ENCODE measurements around the gene SRRM4. TPM values are rescaled to one million over a fixed set of nuclear protein-coding genes. Genes with fewer than 3 reads are reported as not detected.

The SRRM4 gene
- polyA plus RNA-seq, 1 donor from 2014 or later = 9.9 TPM

DNA sequence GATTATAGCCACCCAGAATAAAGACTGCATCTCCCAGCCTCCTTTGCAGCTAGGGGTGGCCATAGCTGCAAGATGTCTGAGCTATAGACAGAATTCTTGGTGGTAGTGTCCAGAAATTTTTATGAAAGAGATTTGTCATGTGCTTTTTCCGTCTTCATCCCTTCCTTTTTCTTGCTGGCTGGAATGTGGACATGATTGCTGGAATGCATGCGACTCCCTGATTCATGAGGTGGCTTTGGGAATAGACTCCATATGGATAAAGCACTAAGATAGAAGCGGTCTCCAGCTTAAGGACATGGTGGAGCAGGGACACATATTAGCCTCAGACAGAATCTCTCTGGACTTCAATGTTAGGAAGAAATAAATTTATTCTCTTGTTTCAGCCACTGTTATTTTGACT is 187.4 kb downstream of the SRRM4 start (continued):
- TF ChIP-seq POLR2AphosphoS5 (IDR thresholded peaks at IDR 0.05) (no peak), TAF1 (IDR thresholded peaks at IDR 0.05; ENCODE audit: low read depth) (no peak), SMC3 (conservative IDR thresholded peaks at IDR 0.05; ENCODE audit: poor library complexity) (no peak)

DNA sequence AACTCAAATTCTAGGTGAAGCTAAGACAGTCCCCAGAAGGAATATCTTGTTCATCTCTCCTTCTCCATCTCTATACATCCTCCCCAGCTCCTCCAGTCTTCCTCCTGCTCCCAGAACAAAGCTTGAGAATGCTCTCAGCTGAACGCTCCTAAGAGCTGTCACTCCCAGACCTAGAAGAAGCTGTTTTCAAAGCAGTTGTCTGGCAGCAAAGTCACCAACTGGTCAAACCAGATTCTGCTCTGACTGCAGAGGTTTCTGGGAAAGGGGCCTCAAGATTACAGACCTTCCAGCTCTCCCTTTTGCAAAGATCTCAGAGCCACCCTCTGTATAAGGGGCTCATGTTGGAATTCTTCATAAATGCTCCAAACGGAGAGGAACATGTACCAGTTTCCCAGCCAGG is 187.8 kb downstream of the SRRM4 start:
- no peaks in the 10 kb centered on the region for H3F3A ChIP-seq (ENCODE audit: insufficient read depth, low read length, poor library complexity, severe bottlenecking)
- TF ChIP-seq SMC3 (conservative IDR thresholded peaks at IDR 0.05; ENCODE audit: poor library complexity) = no peak
- H3K27me3 ChIP-seq (ENCODE audit: insufficient read depth, low read depth, low read length) = no peaks in the 10 kb centered on the region
- no peak overlapping the region for H2AFZ ChIP-seq (ENCODE audit: low read depth, low read length)
- H3K79me2 ChIP-seq (replicated peaks; ENCODE audit: insufficient read depth, low read length) = no peaks in the 10 kb centered on the region
- H3K36me3 ChIP-seq (ENCODE audit: insufficient read depth, low read length) = no peaks in the 10 kb centered on the region
- no peak overlapping the region for H3K9ac ChIP-seq (ENCODE audit: low read length)
- no peaks in the 10 kb centered on the region for H4K20me1 ChIP-seq (ENCODE audit: insufficient read depth)
- no peak overlapping the region for H3K4me2 ChIP-seq (ENCODE audit: low read length)
- no peak overlapping the region for H3K4me3 ChIP-seq (ENCODE audit: low read length)
- H3K9me3 ChIP-seq (ENCODE audit: low read length) = no peaks in the 10 kb centered on the region
- no peaks in the 10 kb centered on the region for H3K9me2 ChIP-seq (ENCODE audit: insufficient read depth, low read length)
- H3K27ac ChIP-seq (ENCODE audit: low read length) = no peak overlapping the region

DNA sequence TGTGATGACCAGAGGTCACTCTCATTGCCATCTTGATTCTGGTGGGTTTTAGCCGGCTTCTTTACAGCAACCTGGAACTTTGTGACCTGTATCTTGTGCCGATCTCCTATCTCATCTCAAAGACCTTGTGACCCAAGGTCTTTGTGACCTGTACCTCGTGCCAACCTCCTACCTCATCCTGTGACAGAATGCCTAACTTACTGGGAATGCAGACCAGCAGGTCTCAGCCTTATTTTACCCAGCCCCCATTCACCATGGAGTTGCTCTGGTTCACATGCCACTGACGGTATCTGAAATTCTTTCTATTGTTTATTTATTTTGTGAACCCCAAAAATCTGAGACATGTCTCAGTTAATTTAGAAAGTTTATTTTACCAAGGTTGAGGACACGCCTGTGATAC is 189.9 kb downstream of the SRRM4 start:
- no peaks in the 10 kb centered on the region for H3K9me2 ChIP-seq (ENCODE audit: insufficient read depth, low read length)
- H3K27ac ChIP-seq (ENCODE audit: low read length) = no peak overlapping the region
- H3K9ac ChIP-seq (ENCODE audit: low read length) = no peak overlapping the region
- no peaks in the 10 kb centered on the region for H3K36me3 ChIP-seq (ENCODE audit: insufficient read depth, low read length)
- H4K20me1 ChIP-seq (ENCODE audit: insufficient read depth) = no peaks in the 10 kb centered on the region
- no peak overlapping the region for H3K4me3 ChIP-seq (ENCODE audit: low read length)
- TF ChIP-seq TAF1 (IDR thresholded peaks at IDR 0.05; ENCODE audit: low read depth) (no peak), RAD21 (conservative IDR thresholded peaks at IDR 0.05) (no peak), CTCF (IDR thresholded peaks at IDR 0.05; ENCODE audit: poor library complexity, severe bottlenecking) (no peak), EP300 (conservative IDR thresholded peaks at IDR 0.05; ENCODE audit: poor library complexity, severe bottlenecking) (no peak), EZH2 (IDR thresholded peaks at IDR 0.05; ENCODE audit: borderline replicate concordance, insufficient read depth, low read length, poor library complexity, severe bottlenecking) (no peak), POLR2AphosphoS5 (IDR thresholded peaks at IDR 0.05) (no peak), SMC3 (conservative IDR thresholded peaks at IDR 0.05; ENCODE audit: poor library complexity) (no peak), MXI1 (conservative IDR thresholded peaks at IDR 0.05; ENCODE audit: poor library complexity, severe bottlenecking) (no peak)
- TF ChIP-seq, protein P1, sequence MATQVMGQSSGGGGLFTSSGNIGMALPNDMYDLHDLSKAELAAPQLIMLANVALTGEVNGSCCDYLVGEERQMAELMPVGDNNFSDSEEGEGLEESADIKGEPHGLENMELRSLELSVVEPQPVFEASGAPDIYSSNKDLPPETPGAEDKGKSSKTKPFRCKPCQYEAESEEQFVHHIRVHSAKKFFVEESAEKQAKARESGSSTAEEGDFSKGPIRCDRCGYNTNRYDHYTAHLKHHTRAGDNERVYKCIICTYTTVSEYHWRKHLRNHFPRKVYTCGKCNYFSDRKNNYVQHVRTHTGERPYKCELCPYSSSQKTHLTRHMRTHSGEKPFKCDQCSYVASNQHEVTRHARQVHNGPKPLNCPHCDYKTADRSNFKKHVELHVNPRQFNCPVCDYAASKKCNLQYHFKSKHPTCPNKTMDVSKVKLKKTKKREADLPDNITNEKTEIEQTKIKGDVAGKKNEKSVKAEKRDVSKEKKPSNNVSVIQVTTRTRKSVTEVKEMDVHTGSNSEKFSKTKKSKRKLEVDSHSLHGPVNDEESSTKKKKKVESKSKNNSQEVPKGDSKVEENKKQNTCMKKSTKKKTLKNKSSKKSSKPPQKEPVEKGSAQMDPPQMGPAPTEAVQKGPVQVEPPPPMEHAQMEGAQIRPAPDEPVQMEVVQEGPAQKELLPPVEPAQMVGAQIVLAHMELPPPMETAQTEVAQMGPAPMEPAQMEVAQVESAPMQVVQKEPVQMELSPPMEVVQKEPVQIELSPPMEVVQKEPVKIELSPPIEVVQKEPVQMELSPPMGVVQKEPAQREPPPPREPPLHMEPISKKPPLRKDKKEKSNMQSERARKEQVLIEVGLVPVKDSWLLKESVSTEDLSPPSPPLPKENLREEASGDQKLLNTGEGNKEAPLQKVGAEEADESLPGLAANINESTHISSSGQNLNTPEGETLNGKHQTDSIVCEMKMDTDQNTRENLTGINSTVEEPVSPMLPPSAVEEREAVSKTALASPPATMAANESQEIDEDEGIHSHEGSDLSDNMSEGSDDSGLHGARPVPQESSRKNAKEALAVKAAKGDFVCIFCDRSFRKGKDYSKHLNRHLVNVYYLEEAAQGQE (IDR thresholded peaks at IDR 0.05; ENCODE audit: borderline replicate concordance) = no peak
- H3K9me3 ChIP-seq (ENCODE audit: low read length) = no peaks in the 10 kb centered on the region
- no peaks in the 10 kb centered on the region for H3K27me3 ChIP-seq (ENCODE audit: insufficient read depth, low read depth, low read length)
- H2AFZ ChIP-seq (ENCODE audit: low read depth, low read length) = no peak overlapping the region
- H3F3A ChIP-seq (ENCODE audit: insufficient read depth, low read length, poor library complexity, severe bottlenecking) = no peaks in the 10 kb centered on the region
- H3K79me2 ChIP-seq (replicated peaks; ENCODE audit: insufficient read depth, low read length) = no peaks in the 10 kb centered on the region
- H3K4me2 ChIP-seq (ENCODE audit: low read length) = no peak overlapping the region
